HFFc6 (cell line): ENCODE measurements around the gene DNAJC3. TPM values are rescaled to one million over a fixed set of nuclear protein-coding genes. Genes with fewer than 3 reads are reported as not detected.

Source experiments
- DNase-seq: peaks from one replicate; pipeline ENCODE4 v3.0.0-alpha.2; 2018
- H3K27ac Mint-ChIP-seq: 2 replicates; pipeline ENCODE4 v1.8.0; 2020; ENCODE audit warnings: mild to moderate bottlenecking, mixed read lengths
- H3K27me3 Mint-ChIP-seq: 2 replicates; pipeline ENCODE4 v1.8.0; 2021; ENCODE audit warnings: mild to moderate bottlenecking, moderate library complexity, mixed read lengths; ENCODE audit not compliant: insufficient read depth
- H3K36me3 Mint-ChIP-seq: 2 replicates; pipeline ENCODE4 v1.8.0; 2021; ENCODE audit warnings: low read depth, mixed read lengths
- H3K4me1 Mint-ChIP-seq: 2 replicates; pipeline ENCODE4 v1.8.0; 2020; ENCODE audit warnings: low read depth, mixed read lengths
- H3K4me3 Mint-ChIP-seq: 2 replicates; pipeline ENCODE4 v1.8.0; 2020; ENCODE audit warnings: mild to moderate bottlenecking, moderate library complexity, mixed read lengths
- H3K9me3 Mint-ChIP-seq: 2 replicates; pipeline ENCODE4 v1.8.0; 2020; ENCODE audit warnings: mild to moderate bottlenecking, mixed read lengths
- CTCF ChIP-seq: fragments of 200-600 bp; sonication (generic); IDR thresholded peaks from 2 replicates; pipeline ENCODE4 v1.5.0; 2021; ENCODE audit warnings: antibody characterized with exemption, mild to moderate bottlenecking
- total RNA-seq, 6 experiments: library from RNA; stranded (reverse); fragmentation: NEBNext Ultra II Directional; extraction: Animal tissue kit (Norgen Biotek cat#: 25700); gene quantifications; 2 replicates in 1 of 6; 3 replicates in 5 of 6; pipeline ENCODE4 v1.2.3, GENCODE V29; 2021

DNAJC3 gene
- total RNA-seq, 6 experiments from 2014 or later, result 40.6 to 53.7 (median 48.4) TPM

- H3K4me3 Mint-ChIP-seq, result no peak overlapping the region
- H3K4me1 Mint-ChIP-seq, result peaks cover 29% of the 10 kb centered on the region
- no peak for DNase-seq
- H3K9me3 Mint-ChIP-seq, result 0 out of 2 replicates have a peak, but pooled peaks cover 4% of the 10 kb centered on the region
- no peak for TF ChIP-seq CTCF
- H3K27ac Mint-ChIP-seq, result no peak overlapping the region
- H3K36me3 Mint-ChIP-seq, result peaks cover 13% of the 10 kb centered on the region
- no peaks in the 10 kb centered on the region; the same call in 1 of the 2 replicates for H3K27me3 Mint-ChIP-seq
Observed at GRCh38 chr13:95706356-95706755, 29.4 kb downstream of the DNAJC3 start.

GRCh38 chr13:95707035-95707434, 30.1 kb downstream of the DNAJC3 start:
- no peak overlapping the region for H3K27ac Mint-ChIP-seq
- H3K27me3 Mint-ChIP-seq, result no peaks in the 10 kb centered on the region; the same call in 1 of the 2 replicates
- H3K36me3 Mint-ChIP-seq, result peaks cover 18% of the 10 kb centered on the region
- DNase-seq, result no peak
- H3K4me3 Mint-ChIP-seq, result no peak overlapping the region
- H3K9me3 Mint-ChIP-seq, result 0 out of 2 replicates have a peak, but pooled peaks cover 4% of the 10 kb centered on the region
- peaks cover 29% of the 10 kb centered on the region for H3K4me1 Mint-ChIP-seq
- TF ChIP-seq CTCF, result no peak

GRCh38 chr13:95707442-95708390, 30.8 kb downstream of the DNAJC3 start:
- TF ChIP-seq CTCF, result no peak
- no peak overlapping the region for H3K4me3 Mint-ChIP-seq
- DNase-seq, result no peak
- H3K27ac Mint-ChIP-seq, result no peak overlapping the region
- peaks cover 24% of the 10 kb centered on the region for H3K36me3 Mint-ChIP-seq
- 0 out of 2 replicates have a peak, but pooled peaks cover 4% of the 10 kb centered on the region for H3K9me3 Mint-ChIP-seq
- peaks cover 32% of the 10 kb centered on the region for H3K4me1 Mint-ChIP-seq
- no peaks in the 10 kb centered on the region; the same call in 1 of the 2 replicates for H3K27me3 Mint-ChIP-seq

- no peak for DNase-seq
- peaks cover 31% of the 10 kb centered on the region for H3K36me3 Mint-ChIP-seq
- no peaks in the 10 kb centered on the region; the same call in 1 of the 2 replicates for H3K27me3 Mint-ChIP-seq
- H3K27ac Mint-ChIP-seq, result no peak overlapping the region
- no peak overlapping the region for H3K4me3 Mint-ChIP-seq
- H3K9me3 Mint-ChIP-seq, result 0 out of 2 replicates have a peak, but pooled peaks cover 4% of the 10 kb centered on the region
- no peak for TF ChIP-seq CTCF
- peaks cover 34% of the 10 kb centered on the region for H3K4me1 Mint-ChIP-seq
Observed at GRCh38 chr13:95708391-95708774, 31.4 kb downstream of the DNAJC3 start.

- no peak overlapping the region for H3K27ac Mint-ChIP-seq
- DNase-seq, result no peak
- no peaks in the 10 kb centered on the region; the same call in 1 of the 2 replicates for H3K27me3 Mint-ChIP-seq
- no peak overlapping the region for H3K4me3 Mint-ChIP-seq
- H3K4me1 Mint-ChIP-seq, result peaks cover 34% of the 10 kb centered on the region
- 0 out of 2 replicates have a peak, but pooled peaks cover 4% of the 10 kb centered on the region for H3K9me3 Mint-ChIP-seq
- H3K36me3 Mint-ChIP-seq, result peaks cover 34% of the 10 kb centered on the region
- no peak for TF ChIP-seq CTCF
Observed at GRCh38 chr13:95708811-95709500, 32.0 kb downstream of the DNAJC3 start.
